SIG-M5 (cell line): Measurements from ENCODE around the gene AP3S1.

ENCODE experiments used
- DNase-seq: peaks from one replicate; lab custom pipeline; 2025; lab: John Stamatoyannopoulos, UW

AP3S1 gene

DNA sequence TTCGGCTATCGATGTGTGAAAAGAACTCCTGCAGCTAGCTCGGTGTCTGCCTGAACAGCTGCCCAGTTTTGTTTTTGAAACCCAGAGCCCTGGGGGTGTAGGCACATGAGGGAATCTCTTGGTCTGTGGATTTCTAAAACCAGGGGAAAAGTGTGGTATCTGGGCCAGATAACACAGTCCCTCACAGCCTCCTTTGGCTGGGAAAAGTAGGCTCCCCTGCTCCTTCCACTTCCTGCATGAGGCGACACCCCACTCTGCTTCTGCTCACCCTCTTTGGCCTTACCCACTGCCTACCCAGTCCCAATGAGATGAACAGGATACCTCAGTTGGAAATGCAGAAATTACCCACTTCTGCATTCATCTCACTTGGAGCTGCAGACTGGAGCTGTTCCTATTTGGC, 15.8 kb upstream of the AP3S1 start:
- no peak for DNase-seq

DNA sequence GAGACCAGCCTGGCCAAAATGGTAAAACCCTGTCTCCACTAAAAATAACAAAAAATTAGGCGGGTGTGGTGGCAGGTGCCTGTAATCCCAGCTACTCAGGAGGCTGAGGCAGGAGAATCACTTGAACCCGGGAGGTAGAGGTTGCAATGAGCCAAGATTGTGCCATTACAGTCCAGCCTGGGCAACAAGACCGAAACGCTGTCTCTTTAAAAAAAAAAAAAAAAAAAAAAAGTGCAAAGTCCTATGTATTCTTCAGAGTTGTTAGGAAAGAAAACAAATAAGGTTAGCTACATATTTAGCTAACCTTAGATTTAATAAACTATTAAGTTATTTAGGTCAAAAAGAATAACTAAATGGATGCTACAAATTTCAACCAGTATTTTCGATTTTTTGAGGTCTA, 11.8 kb upstream of the AP3S1 start:
- no peak for DNase-seq

GRCh38 chr5:115831163-115831768, 10.5 kb upstream of the AP3S1 start:
- DNase-seq = no peak

- no peak for DNase-seq
Measured at GRCh38 chr5:115835481-115835880, 6.3 kb upstream of the AP3S1 start.

DNA sequence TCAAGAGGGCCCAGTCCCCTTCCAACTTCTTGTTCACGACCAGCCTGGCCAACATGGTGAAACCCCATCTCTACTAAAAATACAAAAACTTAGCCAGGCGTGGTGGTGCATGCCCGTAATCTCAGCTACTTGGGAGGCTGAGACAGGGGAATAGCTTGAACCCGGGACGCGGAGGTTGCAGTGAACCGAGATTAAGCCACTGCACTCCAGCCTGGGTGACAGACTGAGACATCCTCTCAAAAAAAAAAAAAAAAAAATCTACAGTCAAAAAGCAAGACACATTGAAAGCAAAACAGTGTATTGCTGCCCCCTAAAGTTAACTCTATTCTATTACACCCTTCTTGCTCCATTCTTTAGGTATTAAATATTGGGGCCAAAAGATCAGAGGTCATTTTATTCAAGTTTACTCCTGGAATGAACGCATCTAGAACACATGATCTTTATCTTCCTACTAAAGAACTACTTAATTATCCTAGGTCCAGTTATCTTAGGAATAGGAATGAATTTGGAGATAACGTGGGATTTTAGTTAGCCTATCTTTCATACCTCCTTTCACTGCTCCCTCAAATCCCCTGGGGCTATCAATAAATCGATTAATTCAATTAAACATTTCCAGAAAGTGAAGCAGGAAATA, 2.7 kb upstream of the AP3S1 start:
- DNase-seq = no peak

- no peak for DNase-seq
Measured at GRCh38 chr5:115840873-115841272, 862 bp upstream of the AP3S1 start.

- DNase-seq = no peak
Measured at GRCh38 chr5:115842089-115842935, 577 bp downstream of the AP3S1 start.

DNA sequence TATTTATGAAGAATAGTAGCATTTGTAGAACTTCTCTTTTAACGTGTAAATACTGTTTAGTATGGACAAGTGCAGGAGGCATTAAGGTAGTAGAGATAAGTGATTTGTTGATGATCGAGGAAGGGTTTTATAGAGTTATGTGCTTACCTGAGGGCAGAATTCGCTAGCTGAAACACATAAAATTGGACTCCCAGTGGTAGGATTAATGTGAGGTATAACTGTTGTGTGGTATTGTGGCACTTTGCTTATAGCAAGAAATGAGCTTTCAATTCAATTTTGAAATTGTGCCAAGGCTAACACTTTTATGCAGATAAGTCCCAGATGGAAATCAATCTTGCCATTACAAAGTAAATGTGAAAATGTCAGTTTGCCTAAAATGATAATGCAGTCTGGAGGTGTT, 1.2 kb downstream of the AP3S1 start:
- no peak for DNase-seq

DNA sequence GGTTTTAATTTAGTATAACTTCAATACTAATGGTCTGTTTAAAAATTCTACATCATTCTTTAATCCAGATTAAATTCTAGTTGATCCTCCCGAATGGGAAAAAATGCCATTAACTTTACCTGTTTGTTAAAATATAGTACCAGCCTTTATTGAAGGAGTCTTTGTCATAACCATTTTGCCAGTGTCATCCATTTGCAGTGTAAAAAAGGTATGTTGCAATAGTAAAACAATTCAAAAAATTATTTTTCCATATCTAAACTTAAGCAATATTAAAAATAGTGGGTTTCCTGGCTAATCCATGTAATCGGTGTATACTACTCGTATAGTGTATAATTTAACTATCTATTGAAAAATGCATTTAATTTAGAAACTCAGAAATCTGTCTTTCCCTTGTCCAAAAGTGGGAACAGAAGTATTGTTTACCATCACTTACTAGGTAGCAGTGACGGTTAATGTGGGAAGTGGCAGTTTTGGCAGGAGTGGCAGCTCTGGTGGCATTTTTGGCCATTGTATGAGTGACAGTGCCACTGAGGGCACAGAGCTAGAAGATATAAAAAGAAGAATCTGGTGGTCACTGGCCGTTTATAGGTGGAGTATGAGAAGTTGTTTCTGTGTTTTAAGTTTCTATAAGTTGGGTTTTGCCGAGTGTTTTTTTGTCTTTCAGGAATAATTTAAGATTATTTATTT, 1.9 kb downstream of the AP3S1 start:
- DNase-seq = no peak

GRCh38 chr5:115844321-115844817, 2.6 kb downstream of the AP3S1 start:
- no peak for DNase-seq

GRCh38 chr5:115847290-115847689, 5.6 kb downstream of the AP3S1 start:
- no peak for DNase-seq

- no peak for DNase-seq
Measured at GRCh38 chr5:115849258-115849798, 7.6 kb downstream of the AP3S1 start.

GRCh38 chr5:115850744-115851416, 9.1 kb downstream of the AP3S1 start:
- no peak for DNase-seq

DNA sequence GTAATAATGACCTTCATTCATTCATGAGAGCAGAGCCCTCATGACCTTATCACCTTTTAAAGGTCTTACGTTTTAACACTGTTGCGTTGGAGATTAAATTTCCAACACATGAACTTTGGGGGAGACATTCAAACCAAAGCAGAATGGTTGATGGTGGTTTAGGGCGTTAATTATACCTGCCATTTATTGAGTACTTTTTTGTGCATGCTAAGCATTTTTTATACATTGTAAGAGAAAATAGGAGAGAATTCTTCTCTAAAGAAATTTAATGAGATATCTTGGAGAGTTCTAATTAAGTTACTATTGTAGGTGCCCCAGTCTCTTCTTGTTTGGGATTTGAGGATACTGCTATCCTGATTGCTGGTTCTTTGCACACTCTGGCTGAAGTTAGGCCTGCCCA, 12.4 kb downstream of the AP3S1 start:
- DNase-seq = no peak

DNA sequence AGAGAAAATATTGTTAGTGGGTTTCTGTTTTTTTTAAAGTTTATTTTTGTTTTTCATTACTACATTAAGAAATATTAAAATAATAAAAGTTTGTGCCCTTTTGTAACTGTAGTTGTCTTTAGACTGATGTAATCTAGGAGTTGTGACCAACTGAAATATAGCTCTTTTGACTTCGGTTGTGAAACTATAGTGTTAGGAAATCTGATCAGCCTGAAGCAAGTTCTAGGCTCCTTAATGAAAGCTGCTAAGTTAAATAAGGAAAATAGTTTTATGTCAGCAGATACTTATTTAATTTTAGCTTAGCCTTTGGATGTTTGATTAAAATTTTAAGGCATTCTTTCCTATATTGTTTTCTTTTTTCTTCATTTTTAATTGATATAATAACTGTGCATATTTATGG, 14.2 kb downstream of the AP3S1 start:
- no peak for DNase-seq

DNA sequence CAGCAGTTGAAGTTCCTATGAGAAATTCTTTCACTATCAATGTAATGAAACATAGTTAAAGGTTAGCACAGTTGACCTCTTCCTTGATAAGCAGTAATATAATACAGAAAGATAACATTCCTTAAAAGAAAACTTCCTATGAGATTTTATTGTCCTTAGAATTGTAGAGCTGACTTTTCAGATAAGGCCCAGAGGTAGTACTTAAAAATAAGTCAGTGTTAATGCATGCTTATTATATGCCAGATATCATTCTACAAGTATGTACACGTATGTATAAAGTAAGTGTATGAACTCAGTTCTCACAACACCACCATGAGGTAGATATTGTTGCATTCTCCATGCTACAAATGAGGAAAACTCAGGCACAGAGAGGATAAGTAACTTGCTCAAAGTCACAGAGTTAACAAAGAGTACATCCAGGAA, 15.3 kb downstream of the AP3S1 start:
- DNase-seq = no peak

GRCh38 chr5:115857626-115858349, 16.1 kb downstream of the AP3S1 start:
- no peak for DNase-seq

DNA sequence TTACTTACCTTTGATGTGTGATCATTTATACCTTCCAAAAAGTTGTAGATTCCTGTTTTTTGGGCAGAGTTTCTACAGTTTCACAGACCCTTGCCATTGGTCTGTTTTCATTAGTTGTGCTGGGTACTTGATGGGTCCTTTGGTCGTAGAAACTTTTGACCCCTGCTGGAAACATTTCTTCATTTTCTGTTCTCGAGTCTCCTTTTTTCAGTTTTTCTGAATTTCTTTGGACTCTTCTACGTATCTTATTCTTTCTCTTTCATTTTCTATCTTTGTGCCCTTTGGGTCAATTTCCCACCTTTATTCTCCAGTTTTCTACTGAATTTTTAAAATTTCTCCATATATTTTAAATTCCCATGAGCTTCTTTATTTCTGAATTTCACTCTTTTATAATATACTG, 16.7 kb downstream of the AP3S1 start:
- DNase-seq = no peak

GRCh38 chr5:115859378-115859777, 17.6 kb downstream of the AP3S1 start:
- DNase-seq = no peak

- DNase-seq = no peak
Measured at GRCh38 chr5:115869256-115869795, 27.6 kb downstream of the AP3S1 start.

- DNase-seq = no peak
Measured at GRCh38 chr5:115872447-115872846, 30.7 kb downstream of the AP3S1 start.
